ENCODE data around the gene TNFAIP2. TPM values are rescaled to one million over a fixed set of nuclear protein-coding genes. Genes with fewer than 3 reads are reported as not detected.

TNFAIP2 gene, protein sequence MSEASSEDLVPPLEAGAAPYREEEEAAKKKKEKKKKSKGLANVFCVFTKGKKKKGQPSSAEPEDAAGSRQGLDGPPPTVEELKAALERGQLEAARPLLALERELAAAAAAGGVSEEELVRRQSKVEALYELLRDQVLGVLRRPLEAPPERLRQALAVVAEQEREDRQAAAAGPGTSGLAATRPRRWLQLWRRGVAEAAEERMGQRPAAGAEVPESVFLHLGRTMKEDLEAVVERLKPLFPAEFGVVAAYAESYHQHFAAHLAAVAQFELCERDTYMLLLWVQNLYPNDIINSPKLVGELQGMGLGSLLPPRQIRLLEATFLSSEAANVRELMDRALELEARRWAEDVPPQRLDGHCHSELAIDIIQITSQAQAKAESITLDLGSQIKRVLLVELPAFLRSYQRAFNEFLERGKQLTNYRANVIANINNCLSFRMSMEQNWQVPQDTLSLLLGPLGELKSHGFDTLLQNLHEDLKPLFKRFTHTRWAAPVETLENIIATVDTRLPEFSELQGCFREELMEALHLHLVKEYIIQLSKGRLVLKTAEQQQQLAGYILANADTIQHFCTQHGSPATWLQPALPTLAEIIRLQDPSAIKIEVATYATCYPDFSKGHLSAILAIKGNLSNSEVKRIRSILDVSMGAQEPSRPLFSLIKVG
- polyA plus RNA-seq (ENCODE audit: insufficient read length) = 39.8 TPM

DNA sequence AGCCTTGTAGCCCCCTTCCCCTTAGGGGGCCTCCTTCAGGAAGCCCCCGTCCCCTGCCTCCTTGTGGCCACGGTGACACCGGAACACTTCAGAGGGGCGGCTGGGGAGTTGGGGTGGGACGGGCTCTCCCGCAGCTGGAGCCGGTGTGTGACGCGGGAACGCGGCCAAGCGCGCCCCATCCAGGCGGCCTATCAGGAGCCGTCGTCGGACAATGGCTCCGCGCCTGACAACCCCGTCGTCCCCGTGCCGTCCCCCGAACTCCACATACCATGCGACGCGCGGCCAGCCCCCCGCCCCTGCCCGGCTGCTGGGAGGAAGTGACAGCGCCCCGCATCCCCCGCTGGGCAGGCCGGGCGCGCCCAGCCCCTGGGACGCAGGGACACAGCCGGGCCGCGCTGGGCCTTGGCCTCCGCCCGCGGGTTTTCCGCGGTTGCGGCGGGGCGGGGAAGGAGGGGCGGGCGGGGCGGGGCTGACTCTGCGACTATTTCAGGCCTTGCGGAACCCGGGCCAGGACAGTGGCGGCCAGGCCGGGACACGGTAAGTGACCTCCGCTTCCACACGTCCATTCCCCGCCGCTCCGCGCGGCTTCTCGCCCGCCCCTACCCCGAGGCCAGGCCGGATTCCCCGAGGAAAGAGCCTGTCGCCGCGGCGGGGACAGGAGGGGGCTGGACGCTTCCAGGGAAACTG is at the start of gene TNFAIP2:
Gene TNFAIP2, plus strand, starts transcription at position 515 of the 687 bp plus-strand sequence. CDS start 2,997 bp downstream, outside the sequence.
- no peak for DNase-seq (ENCODE audit: low read depth)

DNA sequence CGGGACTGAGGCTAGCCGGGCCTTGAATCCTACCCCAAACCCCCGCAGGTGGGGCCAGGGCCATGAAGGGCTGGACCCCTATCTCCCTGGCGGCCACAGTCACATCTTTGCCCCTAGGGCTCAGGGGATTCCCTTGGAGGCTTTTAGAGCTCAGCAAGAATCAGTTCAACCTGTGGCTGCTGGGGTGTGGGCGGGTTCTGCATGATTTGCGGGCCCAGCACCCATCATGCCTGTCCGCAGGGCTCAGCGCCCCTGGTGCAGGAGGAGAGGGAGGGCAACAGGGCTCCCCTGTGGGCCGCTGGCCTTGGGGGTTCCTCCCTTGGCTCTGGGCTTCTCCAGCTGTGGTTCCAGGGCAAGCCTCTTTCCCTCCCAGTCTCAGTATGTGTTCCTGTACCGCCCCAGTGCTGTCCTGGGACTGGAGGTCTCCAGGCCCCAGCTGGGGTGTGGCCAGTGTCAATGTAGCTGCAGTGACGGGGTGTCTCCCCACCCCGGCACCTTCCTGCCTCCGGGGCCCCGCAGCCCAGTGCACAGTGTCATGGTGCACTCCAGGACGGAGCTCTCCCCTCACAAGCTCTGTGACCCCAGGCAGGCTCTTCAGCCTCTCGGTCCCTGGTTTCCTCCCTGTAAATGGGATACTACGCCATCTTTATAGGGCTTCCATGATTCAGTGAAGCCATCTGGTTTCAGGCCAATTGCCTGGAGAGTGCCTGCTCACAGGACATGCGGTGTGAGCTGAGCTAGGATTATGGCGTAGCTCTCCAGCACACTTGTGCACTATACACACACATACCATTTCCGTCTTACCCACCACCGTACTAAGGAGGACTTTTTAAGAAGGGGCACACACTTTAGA is 49.2 kb upstream of the TNFAIP2 start:
- no peak for DNase-seq (ENCODE audit: low read depth)

DNA sequence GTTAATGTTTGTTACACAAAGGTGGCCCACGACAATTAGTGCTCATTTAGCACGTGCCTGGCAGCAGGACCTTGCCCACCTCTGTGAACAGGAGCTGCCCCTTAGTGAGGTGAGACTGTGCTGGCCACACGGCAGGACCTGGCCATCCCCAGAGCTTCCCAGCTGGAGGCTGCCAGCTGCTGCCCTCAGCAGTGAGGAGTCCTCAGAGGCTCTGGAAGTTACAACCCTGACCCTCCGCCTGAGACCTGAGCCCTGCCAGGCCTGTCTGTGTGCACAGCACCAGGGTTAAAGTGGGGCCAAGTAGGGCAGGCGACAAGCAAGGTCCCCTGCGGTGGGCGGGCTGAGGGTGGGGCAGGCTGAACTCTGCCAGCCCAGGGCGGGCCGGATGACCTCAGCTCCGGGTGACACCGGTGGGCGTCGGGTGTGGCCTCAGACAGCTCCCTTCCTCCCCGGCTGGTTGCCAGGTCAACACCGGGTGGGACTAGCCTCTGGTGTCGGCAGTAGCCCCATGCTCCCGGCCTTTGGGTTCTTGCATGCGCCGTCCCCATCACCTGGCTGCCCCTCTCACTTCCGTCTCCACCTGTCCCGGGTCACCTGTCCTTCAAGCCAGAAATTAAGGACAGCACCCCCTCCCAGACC is 48.4 kb upstream of the TNFAIP2 start:
- no peak for DNase-seq (ENCODE audit: low read depth)

DNA sequence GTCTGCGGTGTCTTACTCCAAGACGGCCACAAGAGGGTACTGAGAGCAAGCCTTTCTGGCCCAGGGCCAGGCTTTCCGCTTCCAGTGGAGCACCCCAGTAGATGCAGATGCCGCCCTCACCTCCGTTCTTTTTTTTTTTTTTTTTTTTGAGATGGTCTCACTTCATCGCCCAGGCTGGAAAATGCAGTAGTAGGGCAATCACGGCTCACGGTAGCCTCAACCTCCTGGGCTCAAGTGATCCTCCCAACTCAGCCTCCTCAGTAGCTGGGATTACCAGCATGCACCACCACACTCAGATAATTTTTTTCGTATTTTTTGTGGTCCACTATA is 44.9 kb upstream of the TNFAIP2 start:
- peak; percentile 46 for DNase-seq (ENCODE audit: low read depth)

DNA sequence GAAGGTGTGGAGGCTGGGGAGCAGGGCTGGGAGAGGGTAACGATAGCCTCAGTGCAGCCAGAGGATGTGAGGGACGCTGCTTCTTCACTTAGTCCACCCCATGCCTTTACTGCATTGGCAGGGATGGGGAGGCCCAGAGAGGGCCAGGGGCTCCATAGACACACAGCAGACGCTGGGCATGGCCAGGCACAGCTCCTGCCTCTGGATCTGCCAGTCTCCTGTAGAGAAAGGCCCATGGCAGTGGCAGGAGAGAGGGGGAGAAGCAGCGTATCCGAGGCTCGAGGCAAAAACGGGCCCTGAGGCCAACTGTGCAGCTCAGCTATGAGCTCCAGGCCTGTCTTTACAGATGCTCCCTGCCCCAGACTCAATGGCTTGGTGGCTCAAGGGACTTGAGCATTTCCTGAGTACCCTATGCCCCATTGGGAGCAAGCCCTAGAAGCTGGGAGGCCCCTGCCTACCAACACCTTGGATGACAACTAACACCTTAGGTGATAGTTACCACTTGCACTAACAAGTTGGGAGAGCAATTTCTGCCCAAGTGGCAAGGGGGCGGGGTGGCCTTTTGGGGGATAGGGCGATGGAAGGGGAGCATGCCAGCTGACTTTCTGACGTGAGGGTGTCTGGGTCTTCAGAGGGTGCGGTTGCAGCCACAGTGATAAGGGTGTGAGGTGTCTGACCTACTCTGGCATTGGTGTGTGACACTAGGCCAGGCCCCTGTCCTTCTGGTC is 44.2 kb upstream of the TNFAIP2 start:
- no peak for DNase-seq (ENCODE audit: low read depth)

DNA sequence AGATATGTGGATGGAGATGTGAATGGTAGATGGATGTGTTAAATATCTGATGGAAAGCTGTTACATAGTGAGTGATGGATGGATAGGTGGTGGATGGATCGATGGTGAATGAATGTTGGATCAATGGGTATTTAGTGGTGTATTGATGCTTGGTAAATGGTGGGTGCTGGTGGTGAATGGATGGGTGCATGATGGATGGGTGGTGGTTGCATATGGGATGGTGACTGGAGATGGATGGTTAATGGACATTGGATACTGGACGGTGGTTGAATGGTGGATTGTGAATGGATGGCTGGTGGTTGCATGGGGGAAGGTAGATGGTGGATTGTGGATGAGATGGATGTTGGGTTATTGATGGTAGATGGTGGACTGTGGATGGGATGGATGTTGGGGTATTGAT is 41.3 kb upstream of the TNFAIP2 start:
- no peak for DNase-seq (ENCODE audit: low read depth)

DNA sequence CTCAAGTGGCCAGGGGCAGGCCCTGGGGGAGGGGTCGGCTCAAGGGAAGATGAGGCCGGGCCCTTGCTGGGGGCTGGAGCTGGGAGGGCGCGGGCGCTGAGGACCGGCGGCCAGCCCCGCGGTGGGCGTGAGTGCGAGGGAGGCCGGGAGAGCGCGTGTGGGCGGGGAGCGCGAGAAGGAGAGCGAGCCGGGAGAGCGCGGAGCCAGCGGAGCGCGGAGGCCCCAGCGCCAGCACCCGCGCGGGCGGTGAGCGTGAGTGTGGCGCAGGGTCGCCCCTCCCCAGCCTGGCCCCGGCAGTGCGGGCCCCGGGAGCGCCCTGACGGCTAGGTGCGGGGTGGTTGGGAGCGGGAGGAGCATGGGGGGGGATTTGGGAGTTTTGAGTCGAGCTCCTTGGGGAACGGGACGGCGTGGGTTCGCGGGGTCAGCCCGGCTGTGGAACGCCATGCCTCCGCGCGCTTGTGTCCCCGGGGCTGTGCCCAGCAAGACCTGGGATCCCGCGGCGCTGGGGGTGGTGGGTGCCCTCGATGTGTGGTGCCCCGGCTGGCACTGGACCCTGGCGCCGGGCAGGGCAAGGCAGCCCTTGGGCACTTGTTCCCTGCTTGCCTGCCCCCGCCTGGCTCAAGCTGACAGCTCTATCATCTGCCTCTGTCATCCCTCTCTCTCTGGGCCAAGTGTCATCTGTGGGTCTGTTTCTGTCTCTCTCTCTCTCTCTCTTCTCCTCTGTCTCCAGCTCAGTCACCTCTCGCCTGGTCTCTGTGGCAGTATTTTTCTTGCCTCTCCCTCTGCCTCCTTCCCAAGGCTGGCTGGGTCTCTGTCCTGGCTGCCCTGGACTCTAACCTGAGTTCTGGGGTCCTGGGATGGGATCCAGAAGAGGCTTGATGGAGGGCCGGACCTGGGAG is 39.0 kb upstream of the TNFAIP2 start, which contains the start of gene LBHD2:
Gene LBHD2, plus strand, starts transcription at position 190 of the 899 bp plus-strand sequence. CDS start 1,803 bp downstream, outside the sequence.
- DNase-seq (ENCODE audit: low read depth) = no peak

DNA sequence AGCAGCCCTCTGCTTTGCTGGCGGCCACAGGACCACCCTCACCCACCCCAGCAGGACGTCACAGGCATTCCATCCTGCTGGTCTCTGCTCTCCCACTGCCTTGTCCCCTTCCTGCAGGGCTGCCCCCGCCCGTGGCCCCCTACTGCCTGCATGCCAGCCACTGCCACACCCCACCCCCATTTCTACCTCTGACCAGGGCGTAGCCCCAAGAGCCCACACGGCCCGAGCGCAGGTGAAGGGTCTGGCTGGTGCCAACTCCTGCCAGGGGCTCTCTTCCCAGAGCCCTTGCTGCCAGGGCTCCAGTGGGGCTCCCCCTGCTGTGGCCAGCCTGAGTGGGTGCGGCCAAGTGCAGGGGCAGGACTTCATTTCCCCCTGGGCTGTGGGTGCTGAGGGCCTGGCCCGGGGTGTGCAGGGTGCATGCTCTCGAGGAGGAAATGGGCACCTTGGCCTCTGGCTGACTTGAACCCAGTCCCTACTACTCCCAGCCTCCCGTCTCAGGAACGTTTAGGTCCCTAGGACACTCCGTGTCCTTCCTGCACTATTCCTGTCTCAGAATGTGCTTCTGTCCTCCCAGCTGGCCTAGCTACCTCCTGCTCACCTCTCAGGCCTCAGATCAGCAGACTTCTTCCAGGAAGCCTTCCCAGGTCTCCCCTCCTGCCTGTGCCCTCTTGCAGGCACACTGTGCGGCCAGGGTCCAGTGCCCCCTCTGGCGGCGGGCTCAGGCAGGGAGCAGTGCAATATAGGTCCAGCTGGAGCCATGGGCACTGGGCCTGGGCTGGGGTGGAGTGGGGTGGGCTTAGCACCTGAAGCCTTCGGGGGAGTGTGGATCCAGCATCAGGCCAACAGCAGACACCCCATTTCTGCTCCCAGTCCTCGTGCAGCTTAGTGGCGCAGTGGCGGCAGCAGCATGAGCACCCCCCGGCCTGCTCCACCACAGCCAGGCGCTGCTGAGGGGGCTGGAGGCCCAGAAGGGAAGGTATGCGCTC is 37.9 kb upstream of the TNFAIP2 start:
- DNase-seq (ENCODE audit: low read depth) = no peak

DNA sequence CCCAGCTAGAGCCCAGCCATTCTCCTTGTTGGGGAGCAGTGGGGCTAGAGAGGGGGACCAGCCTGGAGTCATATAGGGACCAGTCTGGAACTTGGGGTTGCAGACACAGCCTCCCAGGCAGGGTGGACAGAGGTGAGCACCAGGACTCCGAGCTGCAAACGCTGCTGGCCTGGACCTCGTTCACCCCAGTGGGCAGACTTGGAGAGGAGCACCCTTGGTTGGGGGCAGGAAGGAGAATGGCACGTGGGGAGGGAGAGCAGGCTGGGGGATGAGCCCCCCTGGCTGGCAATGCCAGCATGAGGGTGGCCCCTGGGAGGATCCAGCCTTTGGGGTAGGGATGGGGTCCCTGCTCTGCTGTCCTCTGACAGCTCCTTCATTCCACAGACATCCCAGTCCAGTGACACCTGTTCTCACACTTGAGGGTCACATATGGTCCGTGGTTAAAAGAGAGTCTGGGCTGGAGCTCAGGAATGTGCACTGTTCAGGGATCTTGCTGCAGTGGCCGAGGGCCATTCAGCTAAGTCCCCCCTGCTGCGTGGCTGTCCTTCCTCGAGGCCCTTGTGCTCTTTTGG is 36.4 kb upstream of the TNFAIP2 start:
- DNase-seq (ENCODE audit: low read depth) = no peak

GRCh38 chr14:103087343-103087835 is 35.9 kb upstream of the TNFAIP2 start:
- no peak for DNase-seq (ENCODE audit: low read depth)

DNA sequence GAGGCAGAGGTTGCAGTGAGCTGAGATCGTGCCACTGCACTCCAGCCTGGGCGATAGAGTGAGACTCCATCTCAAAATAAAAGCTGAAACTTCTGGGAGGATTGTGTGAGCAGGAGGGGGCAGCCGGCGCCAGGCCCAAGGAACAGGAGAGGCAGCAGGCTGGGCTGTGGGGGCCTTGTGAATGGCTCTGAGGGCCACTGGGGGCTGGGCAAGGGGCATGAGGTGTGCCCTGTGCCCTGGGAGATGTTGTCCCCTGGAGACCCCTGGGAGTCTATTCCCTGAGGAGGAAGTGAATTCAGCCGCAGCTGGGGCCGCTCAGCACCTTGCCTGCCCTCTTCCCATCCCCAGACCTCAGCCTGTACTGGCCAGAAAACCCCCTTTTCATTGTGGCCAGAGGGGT is 34.3 kb upstream of the TNFAIP2 start:
- DNase-seq (ENCODE audit: low read depth) = no peak

GRCh38 chr14:103089386-103090335 is 33.6 kb upstream of the TNFAIP2 start:
- no peak for DNase-seq (ENCODE audit: low read depth)

GRCh38 chr14:103090481-103091020 is 32.7 kb upstream of the TNFAIP2 start:
- no peak for DNase-seq (ENCODE audit: low read depth)

GRCh38 chr14:103091041-103091882 is 32.0 kb upstream of the TNFAIP2 start:
- no peak for DNase-seq (ENCODE audit: low read depth)

DNA sequence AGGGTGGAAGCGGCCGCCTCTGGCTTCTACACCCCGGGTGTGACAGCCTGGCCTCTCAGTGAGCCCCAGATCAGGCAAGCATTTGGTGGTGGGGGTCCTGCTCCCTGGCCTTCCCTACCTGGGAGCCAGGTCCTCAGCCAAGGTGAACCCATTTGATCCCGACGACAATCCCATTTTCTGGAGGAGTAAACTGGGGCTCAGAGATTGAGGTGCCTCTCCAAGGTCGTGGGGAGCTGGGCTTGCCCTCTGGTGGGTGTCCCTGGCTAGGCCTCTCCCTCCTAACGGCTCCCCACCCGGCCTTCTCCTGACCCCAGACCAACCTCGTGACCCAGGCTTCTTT is 31.4 kb upstream of the TNFAIP2 start:
- DNase-seq (ENCODE audit: low read depth) = no peak

All from forelimb muscle (tissue), 1 donor.